Panc1 (cell line): ENCODE results near the gene DGCR8. TPM values are rescaled to one million over a fixed set of nuclear protein-coding genes. Genes with fewer than 3 reads are reported as not detected.

Source experiments
- ATAC-seq: fragments of 200-7000 bp; cut with Tn5 transposase; 2 replicates; pipeline ENCODE4 v1.9.1; 2020; ENCODE audit warnings: mild to moderate bottlenecking, moderate library complexity
- BruUV-seq: library from RNA; stranded (reverse); fragments of 400-500 nt; replicated peaks from 2 replicates; lab custom pipeline; 2021; lab: Mats Ljungman, UMichigan
- CTCF ChIA-PET: fragments of 300-600 bp; sonication (Branson Sonifier 250); formaldehyde crosslinking; loops from one replicate; lab custom pipeline; 2022; ENCODE audit warnings: antibody characterized with exemption; lab: Charles Lee
- POLR2A ChIA-PET: fragments of 300-600 bp; sonication (Branson Sonifier 250); formaldehyde crosslinking; loops from one replicate; lab custom pipeline; 2022; ENCODE audit warnings: antibody characterized with exemption; lab: Charles Lee
- DNase-seq: peaks from one replicate; pipeline ENCODE4 v3.0.0-alpha.2; 2010; ENCODE audit warnings: low read depth, low spot score
- H3K27ac ChIP-seq: 2 replicates; pipeline ENCODE4 v1.5.1; 2011; ENCODE audit warnings: mild to moderate bottlenecking, low read length, inconsistent platforms
- H3K27me3 ChIP-seq: fragments of 200-500 bp; sonication (Bioruptor generic); 2 replicates; pipeline ENCODE4 v1.6.0; 2014; ENCODE audit warnings: low read length, inconsistent platforms; ENCODE audit not compliant: control insufficient read depth, insufficient read depth
- H3K36me3 ChIP-seq: fragments of 200-500 bp; sonication (Bioruptor generic); 2 replicates; pipeline ENCODE4 v1.5.1; 2014; ENCODE audit warnings: inconsistent platforms, mild to moderate bottlenecking, low read length, moderate library complexity; ENCODE audit not compliant: control insufficient read depth, insufficient read depth
- H3K4me1 ChIP-seq: 2 replicates; pipeline ENCODE4 v1.5.1; 2011; ENCODE audit warnings: inconsistent platforms, mild to moderate bottlenecking, low read length, moderate library complexity; ENCODE audit not compliant: control insufficient read depth, insufficient read depth
- H3K4me3 ChIP-seq, 2 experiments: 2 replicates each; pipeline ENCODE4 v1.5.1; 2011 to 2012; ENCODE audit warnings: low read depth in 2 of 2, low read length in 2 of 2, mild to moderate bottlenecking in 2 of 2, inconsistent platforms in 1 of 2, moderate library complexity in 1 of 2
- H3K9me3 ChIP-seq: fragments of 200-500 bp; sonication (Bioruptor generic); 2 replicates; pipeline ENCODE4 v1.5.1; 2014; ENCODE audit warnings: low read depth, mild to moderate bottlenecking, inconsistent platforms, low read length, moderate library complexity; ENCODE audit not compliant: control insufficient read depth, insufficient read depth
- POLR2AphosphoS5 ChIP-seq: IDR thresholded peaks from 2 replicates; pipeline ENCODE4 v1.6.1; 2012; ENCODE audit warnings: mild to moderate bottlenecking, low read depth, low read length, moderate library complexity
- SIN3A ChIP-seq: IDR thresholded peaks from 2 replicates; pipeline ENCODE4 v1.6.1; 2012; ENCODE audit warnings: low read depth, mild to moderate bottlenecking, low read length, moderate library complexity, borderline replicate concordance; ENCODE audit not compliant: insufficient read depth
- TCF7L2 ChIP-seq: IDR thresholded peaks from 2 replicates; pipeline ENCODE4 v1.6.1; 2011; ENCODE audit warnings: mild to moderate bottlenecking, low read depth, low read length, inconsistent platforms
- in situ Hi-C: cut with HindIII; loops from 2 replicates; pipeline ENCODE4 v1.10.0; 2016; ENCODE audit warnings: low sequenced_read_pairs, low pct_unique_long_range_greater_than_20kb
- intact Hi-C: fragments of 100-400 bp; cut with micrococcal nuclease; formaldehyde crosslinking; loops from one replicate; pipeline ENCODE4 v1.10.0; 2022; ENCODE audit not compliant: unreplicated experiment
- total RNA-seq: library from RNA; stranded (reverse); gene quantifications from one replicate; pipeline ENCODE4 v1.2.1, GENCODE V29; 2021; ENCODE audit not compliant: unreplicated experiment
- TF ChIP-seq, protein P1 (sequence below), 2 experiments: IDR thresholded peaks; 2 replicates each; pipeline ENCODE4 v1.6.1; 2011 to 2012; ENCODE audit warnings: low read depth in 2 of 2, control low read depth in 1 of 2, low read length in 1 of 2, mild to moderate bottlenecking in 1 of 2, moderate library complexity in 1 of 2; ENCODE audit not compliant: insufficient read depth in 1 of 2
- TF ChIP-seq, protein P2 (sequence below): fragments of 450-650 bp; IDR thresholded peaks from 2 replicates; pipeline ENCODE4 v1.5.1; 2017; ENCODE audit warnings: mild to moderate bottlenecking

The DGCR8 gene
- total RNA-seq, 1 experiment from 2014 or later = 35.0 TPM

DNA sequence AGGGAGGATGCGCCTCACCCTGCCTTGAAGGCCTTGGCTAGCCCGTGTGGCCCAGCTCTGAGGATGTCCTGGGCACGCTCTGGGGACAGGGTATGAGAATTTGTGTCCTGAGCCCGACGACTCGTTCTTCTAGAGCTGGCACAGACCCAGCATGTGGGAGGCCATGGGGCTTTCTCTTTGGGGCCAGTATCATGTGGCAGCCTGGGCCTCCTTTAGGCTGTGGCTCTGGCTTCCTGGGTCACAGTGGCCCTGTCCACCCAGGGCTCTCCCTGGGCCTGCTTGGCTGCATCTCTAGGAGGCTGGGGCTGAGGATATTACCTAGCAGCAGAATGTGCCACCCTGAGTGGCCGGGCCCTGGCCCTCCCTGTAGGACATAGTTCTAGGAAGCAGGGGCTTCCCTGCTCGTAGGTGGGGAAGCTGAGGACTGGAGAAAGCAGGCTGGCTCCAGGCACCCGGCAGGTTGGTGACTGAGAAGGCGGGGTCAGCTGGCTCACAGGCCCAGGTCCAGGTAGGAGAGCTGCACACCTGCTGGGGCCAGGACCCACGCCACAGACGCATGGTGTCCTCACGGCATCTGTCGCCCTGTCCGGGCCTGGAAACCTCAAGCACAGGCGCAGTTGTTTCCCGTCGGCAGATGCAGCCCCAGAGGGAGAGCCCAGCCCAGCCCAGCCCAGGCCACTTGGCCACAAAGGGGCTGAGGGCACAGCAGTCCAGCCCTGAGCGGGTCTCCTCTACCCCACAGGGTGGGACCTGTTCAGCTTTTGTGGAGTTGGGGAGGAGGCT is 64.0 kb downstream of the DGCR8 start:
- intact Hi-C loops = no loop called here
- no TSS peak for BruUV-seq
- CTCF ChIA-PET = no interaction called here

DNA sequence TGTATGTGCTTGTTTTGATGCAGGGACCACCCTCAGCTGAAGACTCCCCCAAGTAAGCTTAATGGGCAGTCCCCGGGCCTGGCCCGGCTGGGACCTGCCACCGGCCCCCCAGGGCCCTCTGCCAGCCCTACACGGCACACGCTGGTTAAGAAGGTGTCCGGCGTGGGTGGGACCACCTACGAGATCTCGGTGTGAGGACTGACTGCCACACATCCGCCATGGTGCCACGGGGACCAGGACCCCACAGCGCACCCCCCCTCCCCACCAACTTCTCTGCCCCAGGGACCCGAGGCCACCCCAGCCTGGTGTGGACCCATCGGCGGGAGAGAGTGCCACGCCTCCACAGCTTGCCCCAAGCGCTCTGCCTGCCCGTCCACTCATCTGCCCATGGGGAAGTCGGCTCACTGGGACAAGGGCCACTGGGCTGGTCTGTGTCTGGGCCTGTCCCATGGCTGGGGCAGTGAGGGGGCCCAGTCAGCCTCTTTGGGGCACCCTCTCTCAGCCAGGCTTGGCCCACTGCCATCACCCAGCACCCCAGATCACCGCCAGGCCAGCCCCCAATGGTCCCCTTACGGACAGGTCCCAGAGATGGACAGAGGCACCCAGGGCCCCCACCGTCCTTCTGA is 65.3 kb downstream of the DGCR8 start:
- Histone ChIP-seq H3K4me3 (no peak overlapping the region), H3K27ac (no peak overlapping the region), H3K9me3 (no peaks in the 10 kb centered on the region), H3K27me3 (no peaks in the 10 kb centered on the region), H3K36me3 (no peaks in the 10 kb centered on the region), H3K4me1 (no peaks in the 10 kb centered on the region)
- ChIA-PET POLR2A (no interaction called here), CTCF (no interaction called here)
- ATAC-seq (no peak), DNase-seq (no peak)
- BruUV-seq = no TSS peak
- intact Hi-C loops (no loop called here), in situ Hi-C loops (no loop called here)
- TF ChIP-seq, protein P1, sequence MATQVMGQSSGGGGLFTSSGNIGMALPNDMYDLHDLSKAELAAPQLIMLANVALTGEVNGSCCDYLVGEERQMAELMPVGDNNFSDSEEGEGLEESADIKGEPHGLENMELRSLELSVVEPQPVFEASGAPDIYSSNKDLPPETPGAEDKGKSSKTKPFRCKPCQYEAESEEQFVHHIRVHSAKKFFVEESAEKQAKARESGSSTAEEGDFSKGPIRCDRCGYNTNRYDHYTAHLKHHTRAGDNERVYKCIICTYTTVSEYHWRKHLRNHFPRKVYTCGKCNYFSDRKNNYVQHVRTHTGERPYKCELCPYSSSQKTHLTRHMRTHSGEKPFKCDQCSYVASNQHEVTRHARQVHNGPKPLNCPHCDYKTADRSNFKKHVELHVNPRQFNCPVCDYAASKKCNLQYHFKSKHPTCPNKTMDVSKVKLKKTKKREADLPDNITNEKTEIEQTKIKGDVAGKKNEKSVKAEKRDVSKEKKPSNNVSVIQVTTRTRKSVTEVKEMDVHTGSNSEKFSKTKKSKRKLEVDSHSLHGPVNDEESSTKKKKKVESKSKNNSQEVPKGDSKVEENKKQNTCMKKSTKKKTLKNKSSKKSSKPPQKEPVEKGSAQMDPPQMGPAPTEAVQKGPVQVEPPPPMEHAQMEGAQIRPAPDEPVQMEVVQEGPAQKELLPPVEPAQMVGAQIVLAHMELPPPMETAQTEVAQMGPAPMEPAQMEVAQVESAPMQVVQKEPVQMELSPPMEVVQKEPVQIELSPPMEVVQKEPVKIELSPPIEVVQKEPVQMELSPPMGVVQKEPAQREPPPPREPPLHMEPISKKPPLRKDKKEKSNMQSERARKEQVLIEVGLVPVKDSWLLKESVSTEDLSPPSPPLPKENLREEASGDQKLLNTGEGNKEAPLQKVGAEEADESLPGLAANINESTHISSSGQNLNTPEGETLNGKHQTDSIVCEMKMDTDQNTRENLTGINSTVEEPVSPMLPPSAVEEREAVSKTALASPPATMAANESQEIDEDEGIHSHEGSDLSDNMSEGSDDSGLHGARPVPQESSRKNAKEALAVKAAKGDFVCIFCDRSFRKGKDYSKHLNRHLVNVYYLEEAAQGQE (IDR thresholded peaks at IDR 0.05; ENCODE audit: insufficient read depth in 1 of 2, low read depth in 2 of 2, low read length in 1 of 2) = no peak
- no peak for TF ChIP-seq POLR2AphosphoS5
- TF ChIP-seq TCF7L2 = no peak
- TF ChIP-seq SIN3A = no peak
- TF ChIP-seq, protein P2, sequence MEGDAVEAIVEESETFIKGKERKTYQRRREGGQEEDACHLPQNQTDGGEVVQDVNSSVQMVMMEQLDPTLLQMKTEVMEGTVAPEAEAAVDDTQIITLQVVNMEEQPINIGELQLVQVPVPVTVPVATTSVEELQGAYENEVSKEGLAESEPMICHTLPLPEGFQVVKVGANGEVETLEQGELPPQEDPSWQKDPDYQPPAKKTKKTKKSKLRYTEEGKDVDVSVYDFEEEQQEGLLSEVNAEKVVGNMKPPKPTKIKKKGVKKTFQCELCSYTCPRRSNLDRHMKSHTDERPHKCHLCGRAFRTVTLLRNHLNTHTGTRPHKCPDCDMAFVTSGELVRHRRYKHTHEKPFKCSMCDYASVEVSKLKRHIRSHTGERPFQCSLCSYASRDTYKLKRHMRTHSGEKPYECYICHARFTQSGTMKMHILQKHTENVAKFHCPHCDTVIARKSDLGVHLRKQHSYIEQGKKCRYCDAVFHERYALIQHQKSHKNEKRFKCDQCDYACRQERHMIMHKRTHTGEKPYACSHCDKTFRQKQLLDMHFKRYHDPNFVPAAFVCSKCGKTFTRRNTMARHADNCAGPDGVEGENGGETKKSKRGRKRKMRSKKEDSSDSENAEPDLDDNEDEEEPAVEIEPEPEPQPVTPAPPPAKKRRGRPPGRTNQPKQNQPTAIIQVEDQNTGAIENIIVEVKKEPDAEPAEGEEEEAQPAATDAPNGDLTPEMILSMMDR = no peak

More for the DNA sequence above, 64.0 kb downstream of the DGCR8 start:
- TF ChIP-seq TCF7L2 = no peak
- no peak for TF ChIP-seq POLR2AphosphoS5
- TF ChIP-seq, protein P1 (IDR thresholded peaks at IDR 0.05; ENCODE audit: insufficient read depth in 1 of 2, low read depth in 2 of 2, low read length in 1 of 2) = no peak
- TF ChIP-seq SIN3A = no peak
- TF ChIP-seq, protein P2 = no peak
- Histone ChIP-seq H3K4me1 (no peaks in the 10 kb centered on the region), H3K4me3 (no peak overlapping the region), H3K27me3 (no peaks in the 10 kb centered on the region), H3K9me3 (no peaks in the 10 kb centered on the region), H3K36me3 (no peaks in the 10 kb centered on the region), H3K27ac (no peak overlapping the region)
- POLR2A ChIA-PET = interaction anchor here (0.6 kb wide), 1 partner anchor 174 kb away, joined by 3 read pairs; no protein-coding TSS in a partner anchor
- ATAC-seq = no peak
- in situ Hi-C loops = no loop called here
- DNase-seq = no peak
